ENCODE data around the gene PSTK.
A peak's percentile ranks its signal among the peaks of the same experiment; 100 is the strongest.

The PSTK gene, protein sequence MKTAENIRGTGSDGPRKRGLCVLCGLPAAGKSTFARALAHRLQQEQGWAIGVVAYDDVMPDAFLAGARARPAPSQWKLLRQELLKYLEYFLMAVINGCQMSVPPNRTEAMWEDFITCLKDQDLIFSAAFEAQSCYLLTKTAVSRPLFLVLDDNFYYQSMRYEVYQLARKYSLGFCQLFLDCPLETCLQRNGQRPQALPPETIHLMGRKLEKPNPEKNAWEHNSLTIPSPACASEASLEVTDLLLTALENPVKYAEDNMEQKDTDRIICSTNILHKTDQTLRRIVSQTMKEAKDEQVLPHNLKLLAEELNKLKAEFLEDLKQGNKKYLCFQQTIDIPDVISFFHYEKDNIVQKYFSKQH

DNA sequence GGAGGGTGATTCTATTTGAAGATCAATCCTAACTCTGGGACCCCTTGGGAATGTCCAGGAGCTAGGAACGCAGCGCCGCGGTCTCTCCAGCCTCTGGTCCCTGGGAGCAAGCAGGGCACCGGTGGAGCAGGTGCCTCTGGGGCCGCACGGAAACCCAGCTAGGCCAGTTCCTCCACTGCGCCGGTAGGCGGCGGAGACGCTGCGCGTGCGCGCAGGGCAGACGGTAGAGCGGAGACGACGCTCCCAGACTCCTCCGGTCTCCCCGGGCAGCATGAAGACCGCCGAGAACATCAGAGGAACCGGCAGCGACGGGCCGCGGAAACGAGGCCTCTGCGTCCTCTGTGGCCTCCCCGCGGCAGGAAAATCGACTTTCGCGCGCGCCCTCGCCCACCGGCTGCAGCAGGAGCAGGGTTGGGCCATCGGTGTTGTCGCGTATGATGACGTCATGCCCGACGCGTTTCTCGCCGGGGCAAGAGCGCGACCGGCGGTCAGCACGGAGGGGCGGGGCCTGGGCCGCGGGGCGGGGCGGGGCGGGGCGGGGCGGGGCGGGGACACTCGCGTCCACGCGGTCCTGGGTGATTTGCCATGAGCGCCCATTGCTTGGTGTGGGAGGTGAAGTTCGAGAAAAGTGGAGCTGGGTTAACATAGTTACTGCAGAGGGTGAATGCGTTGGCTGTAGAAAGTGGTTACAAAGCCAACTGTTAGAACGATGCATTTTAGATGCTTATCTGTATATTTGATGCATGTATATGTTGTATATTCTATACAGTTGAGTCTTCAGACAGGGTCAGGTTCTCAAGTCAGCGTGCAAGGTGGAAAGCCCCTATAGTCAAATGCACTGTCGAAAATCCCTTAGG is at the start of gene PSTK:
PSTK (plus strand) TSS at position 193 of the 857 bp plus-strand sequence; CDS start at position 272, 79 bp downstream.
- peak; percentile 81 for DNase-seq

DNA sequence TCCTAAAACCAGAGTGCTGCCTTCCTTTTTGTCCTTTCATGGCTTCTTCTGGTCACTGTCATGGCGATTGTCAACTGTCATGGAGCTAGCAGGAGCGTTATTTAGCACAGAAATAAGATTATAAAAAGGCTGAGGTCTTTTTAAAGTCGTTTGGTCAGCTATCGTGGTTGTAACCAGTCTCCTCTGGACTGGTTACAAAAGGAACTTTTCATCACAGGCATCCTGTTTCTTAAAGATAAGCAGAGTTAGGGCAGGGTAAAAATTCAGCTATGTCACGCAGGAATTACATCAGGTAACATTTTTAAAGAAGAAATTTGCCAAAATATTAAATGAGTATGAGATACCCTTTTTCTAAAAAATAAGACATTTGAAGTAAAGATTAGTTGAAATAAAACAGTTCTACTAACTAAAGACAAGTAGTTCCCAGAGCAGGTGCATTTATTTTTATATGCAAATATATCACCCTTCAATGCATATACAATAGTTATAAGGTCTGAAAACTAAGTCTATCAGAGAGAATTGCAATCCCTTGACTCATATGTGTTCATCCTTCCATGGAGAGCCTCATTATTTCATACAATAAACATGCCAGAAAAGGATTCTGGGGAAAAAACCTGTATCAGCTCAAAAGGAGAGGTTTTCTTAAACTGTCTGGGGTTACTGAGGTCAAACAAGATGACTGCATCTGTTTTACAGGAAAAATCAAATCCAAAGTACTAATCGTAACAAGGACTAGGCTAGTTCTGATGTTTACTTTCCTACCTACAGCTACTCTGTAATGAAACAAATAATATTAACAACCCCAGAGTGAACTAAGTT is 48.9 kb upstream of the PSTK start:
- DNase-seq: no peak

DNA sequence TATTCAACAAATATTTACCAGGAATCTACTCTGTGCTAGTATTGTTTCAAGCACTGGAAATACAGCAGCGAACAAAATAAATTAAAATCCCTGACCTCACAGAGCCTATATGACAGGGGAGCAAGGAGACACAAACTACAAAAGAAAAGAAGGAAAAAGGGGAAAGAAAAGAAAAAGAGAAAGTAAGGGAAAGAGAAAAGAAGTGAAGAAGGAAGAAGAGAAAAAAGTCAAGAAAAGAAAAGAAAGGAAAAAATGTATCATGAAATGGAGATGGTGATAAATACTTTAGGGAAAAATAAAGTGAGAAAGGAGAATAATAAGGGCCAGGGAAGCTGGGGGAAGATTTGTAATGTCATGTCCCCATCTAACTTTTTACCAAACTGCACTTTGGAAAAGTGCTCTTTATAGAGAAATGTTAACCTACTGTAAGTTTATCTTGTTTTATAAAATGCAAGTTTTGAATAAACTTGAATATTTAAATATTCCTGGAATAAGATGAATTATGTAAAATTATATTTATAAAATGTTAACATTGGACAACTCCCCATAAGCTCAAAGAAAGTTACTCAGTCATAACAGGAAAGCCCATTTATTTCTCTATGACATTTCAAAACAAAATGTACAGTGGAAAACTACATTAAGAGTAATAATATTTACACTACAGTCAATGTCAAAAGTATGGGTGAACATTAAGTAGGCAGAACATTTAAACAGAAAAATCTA is 40.9 kb upstream of the PSTK start:
- no peak for DNase-seq

DNA sequence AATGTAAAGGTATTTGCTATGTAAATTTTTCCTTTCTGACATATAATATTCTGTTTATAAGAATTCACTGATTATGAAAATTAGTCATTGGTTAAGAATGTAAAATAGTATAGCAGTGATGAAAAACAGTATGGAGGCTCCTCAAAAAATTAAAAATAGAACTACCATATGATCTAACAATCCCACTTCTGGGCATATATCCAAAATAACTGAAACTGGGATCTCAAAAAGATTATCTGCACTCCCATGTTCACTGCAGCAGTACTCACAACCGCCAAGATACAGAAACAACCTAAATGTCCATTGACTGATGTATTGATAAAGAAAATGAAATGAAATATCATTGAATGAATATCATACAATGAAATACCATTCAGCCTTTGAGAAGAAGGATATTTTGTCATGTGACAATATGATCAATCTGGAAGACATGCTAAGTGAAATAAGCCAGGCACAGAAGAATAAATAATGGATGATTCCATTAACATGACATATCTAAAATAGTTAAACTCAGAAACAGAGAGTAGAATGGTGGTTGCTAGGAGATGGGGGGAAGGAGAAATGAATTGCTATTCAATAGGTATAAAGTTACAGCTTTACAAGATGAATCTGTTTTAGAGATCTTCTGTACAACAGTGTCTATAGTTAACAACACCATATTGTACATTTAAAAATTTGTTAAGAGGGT is 40.2 kb upstream of the PSTK start:
- no peak for DNase-seq

- no peak for DNase-seq
Measured at GRCh38 chr10:122949296-122949695, 30.9 kb upstream of the PSTK start.

DNA sequence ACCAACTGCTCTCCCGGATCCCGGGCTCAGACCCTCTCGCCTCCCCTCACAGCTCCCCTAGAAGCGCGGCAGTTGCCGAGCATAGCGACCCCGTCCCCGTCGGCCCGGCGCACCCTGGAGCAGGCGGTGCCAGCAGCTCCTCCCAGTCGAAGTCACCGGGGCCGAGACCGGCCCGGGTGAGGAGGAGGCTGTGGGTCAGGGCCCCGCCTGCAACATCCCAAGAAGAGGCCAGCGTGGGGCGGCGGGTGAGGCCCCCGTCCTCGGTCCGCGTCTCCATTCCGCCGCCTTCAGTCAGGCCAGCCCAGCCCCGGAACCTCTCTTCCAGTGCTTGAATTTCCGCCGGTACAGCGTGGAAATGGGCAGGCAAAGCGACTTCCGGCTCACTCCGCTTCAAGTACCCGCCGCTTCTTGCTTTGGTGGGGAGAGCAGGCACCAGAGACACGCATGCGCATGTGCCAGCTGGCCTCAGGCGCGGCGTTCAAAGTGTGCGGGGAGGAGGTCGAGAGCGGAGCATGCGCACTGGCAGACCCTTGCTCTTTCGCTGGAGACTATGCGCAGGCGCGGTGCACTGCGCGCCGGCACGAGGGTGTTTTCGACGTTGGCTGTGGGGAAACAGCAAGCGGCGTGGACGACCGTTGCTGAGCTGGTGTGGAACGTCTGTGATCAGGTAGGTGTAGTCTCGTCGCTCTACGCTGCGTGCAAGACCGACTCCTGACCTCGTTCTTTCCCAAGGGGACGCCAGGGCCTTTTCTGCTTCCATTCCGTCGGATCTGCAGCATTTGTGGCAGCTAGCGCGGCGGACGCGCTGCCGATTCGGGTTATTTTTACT is 26.1 kb upstream of the PSTK start, which contains the start of gene C10orf88:
C10orf88 (minus strand) TSS at position 326 of the 829 bp plus-strand sequence; CDS start at position 277, 49 bp downstream.
- peak; percentile 94 for DNase-seq

- no peak for DNase-seq
Measured at GRCh38 chr10:122954731-122955050, 25.5 kb upstream of the PSTK start.

- no peak for DNase-seq
Measured at GRCh38 chr10:122955892-122956291, 24.3 kb upstream of the PSTK start.

DNA sequence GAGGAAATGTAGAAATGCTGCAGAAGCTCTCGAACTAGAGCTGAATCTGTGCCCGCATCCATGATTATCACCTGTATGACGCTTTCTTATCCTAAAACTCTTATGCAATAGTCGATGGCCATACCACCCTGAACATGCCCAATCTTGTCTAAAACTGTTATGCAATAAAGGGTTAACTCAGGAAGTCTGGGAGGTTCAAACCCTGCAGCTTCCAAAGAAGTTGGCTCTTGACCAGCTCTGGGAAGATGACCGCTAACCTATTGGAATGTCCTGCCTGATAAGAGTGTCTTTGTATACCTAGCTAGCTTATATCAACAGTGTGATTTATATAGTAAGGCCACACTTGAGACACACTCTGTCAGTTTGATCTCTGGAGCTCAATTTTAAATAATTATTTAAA is 22.7 kb upstream of the PSTK start:
- no peak for DNase-seq

GRCh38 chr10:122962405-122962804 is 17.8 kb upstream of the PSTK start:
- DNase-seq: no peak

DNA sequence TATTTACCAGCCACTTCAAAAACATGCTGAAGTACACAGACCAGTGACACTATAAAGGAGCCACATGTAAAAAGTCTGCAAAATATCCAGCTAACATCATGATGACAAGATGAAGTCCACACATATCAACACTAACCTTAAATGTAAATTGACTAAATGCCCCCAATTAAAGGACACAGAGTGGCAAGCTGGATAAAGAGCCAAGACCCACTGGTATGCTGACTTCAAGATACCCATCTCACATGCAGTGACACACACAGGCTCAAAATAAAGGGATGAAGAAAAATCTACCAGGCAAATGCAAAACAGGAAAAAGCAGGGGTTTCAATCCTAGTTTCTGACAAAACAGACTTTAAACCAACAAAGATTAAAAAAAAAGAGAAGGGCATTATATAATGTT is 13.3 kb upstream of the PSTK start:
- no peak for DNase-seq

DNA sequence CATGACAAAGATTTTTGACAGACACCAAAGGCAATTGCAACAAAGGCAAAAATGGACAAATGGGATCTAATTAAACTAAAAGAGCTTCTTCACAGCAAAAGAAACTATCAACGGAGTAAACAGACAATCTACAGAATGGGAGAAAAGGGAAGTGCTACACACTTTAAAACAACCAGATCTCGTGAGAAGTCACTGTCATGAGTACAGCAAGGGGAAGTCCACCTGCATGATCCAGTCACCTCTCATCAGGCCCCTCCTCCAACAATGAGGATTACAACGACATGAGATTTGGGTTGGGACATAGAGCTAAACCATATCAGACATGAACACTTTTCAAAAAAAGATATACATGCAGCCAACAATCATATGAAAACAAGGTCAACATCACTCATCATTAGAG is 11.5 kb upstream of the PSTK start:
- no peak for DNase-seq

DNA sequence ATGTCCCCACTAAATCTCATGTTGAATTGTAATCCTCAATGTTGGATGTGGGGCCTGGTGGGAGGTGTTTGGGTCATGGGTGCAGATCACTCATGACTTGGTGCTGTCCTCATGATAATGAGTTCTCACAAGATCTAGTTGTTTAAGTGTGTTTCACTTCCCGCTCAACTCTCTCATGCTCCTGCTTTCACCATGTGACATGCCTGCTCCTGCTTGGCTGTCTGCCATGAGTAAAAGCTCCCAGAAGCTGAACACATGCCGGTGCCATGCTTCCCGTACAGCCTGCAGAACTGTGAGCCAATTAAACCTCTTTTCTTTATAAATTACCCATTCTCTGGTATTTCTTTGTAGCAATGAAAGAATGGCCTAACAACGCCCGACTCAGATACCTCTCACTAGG is 6.2 kb upstream of the PSTK start:
- DNase-seq: no peak

GRCh38 chr10:122974543-122975064 is 5.6 kb upstream of the PSTK start:
- no peak for DNase-seq

GRCh38 chr10:122981066-122981464 is 864 bp downstream of the PSTK start:
- DNase-seq: no peak

GRCh38 chr10:122983898-122984297 is 3.7 kb downstream of the PSTK start:
- DNase-seq: no peak

DNA sequence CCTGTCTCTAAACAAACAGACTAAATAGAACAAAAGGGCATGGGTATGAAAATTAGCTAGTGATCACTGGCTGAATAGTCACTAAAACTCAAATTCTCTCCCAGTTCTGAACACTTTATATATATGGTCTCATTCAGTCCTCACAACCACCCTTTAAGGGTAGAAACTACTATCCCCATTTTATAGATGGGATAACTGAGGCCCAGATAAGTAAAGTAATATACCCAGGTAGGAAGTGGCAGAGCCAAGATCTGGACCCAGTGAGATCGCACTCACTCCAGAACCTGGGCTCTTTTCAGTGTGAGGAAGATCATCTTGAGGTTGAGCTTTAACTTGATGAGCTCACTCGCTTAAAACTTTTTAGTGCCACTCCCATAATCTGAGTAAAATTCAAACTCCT is 4.5 kb downstream of the PSTK start:
- no peak for DNase-seq

GRCh38 chr10:122986335-122986734 is 6.1 kb downstream of the PSTK start:
- no peak for DNase-seq

DNA sequence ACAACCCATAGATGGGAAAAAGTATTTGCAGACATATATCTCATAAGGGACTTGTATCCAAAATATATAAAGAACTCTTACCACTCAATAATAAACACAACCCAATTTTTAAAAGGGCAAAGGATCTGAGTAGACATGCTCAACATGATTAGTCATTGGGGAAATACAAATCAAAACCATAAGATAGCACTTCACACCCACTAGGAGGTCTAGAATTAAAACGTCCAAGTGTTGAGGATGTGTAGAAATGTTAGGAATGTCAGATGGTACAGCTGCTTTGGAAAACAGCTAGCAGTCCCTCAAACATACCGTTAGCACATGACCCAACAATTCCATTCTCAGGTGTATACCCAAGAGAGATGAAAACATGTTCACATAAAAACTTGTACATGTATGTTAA is 8.3 kb downstream of the PSTK start:
- DNase-seq: no peak

- no peak for DNase-seq
Measured at GRCh38 chr10:122990278-122990677, 10.1 kb downstream of the PSTK start.
